Activated T-helper 1 cell treated with anti-CD3 and anti-CD28 coated beads, Interleukin-12 subunit alpha, Interleukin-12 subunit beta, Interleukin-2, Interleukin-4 antibody, amounts not matched to agents 30 ng/mL and 10 ng/mL and 1 ng/mL, durations not matched to agents 14 hours and 24 hours and 36 hours (primary cell): ENCODE results near the gene WDSUB1. TPM values are rescaled to one million over a fixed set of nuclear protein-coding genes. Genes with fewer than 3 reads are reported as not detected.

Source experiments
- DNase-seq: peaks from one replicate; pipeline ENCODE4 v3.0.0; 2021; ENCODE audit warnings: low spot score
- H3K27ac Mint-ChIP-seq: one replicate; pipeline ENCODE4 v1.8.0; 2021; ENCODE audit warnings: mild to moderate bottlenecking, mixed read lengths
- H3K27me3 Mint-ChIP-seq: one replicate; pipeline ENCODE4 v1.8.0; 2022; ENCODE audit warnings: mild to moderate bottlenecking, moderate library complexity, mixed read lengths; ENCODE audit not compliant: insufficient read depth
- H3K36me3 Mint-ChIP-seq: one replicate; pipeline ENCODE4 v1.8.0; 2021; ENCODE audit warnings: low read depth, mixed read lengths
- H3K4me1 Mint-ChIP-seq: one replicate; pipeline ENCODE4 v1.8.0; 2021; ENCODE audit warnings: low read depth, mixed read lengths
- H3K4me3 Mint-ChIP-seq: one replicate; pipeline ENCODE4 v1.8.0; 2021; ENCODE audit warnings: mild to moderate bottlenecking, moderate library complexity, mixed read lengths
- H3K9me3 Mint-ChIP-seq: one replicate; pipeline ENCODE4 v1.8.0; 2021; ENCODE audit warnings: mixed read lengths
- intact Hi-C: fragments of 100-400 bp; cut with micrococcal nuclease; formaldehyde crosslinking; loops from one replicate; pipeline ENCODE4 v1.15.1; 2024
- total RNA-seq: library from RNA; stranded (reverse); gene quantifications from 2 replicates; pipeline ENCODE4 v1.2.3, GENCODE V29; 2022

Gene WDSUB1
- total RNA-seq, 1 donor from 2014 or later: 4.1 TPM

GRCh38 chr2:159227467-159227866 is 59.0 kb downstream of the WDSUB1 start:
- intact Hi-C loops: no loop called here
- Mint-ChIP-seq H3K36me3 (no peaks in the 10 kb centered on the region), H3K27me3 (no peaks in the 10 kb centered on the region), H3K4me1 (no peaks in the 10 kb centered on the region), H3K9me3 (no peaks in the 10 kb centered on the region), H3K27ac (no peak overlapping the region), H3K4me3 (no peak overlapping the region)
- DNase-seq: no peak

GRCh38 chr2:159226608-159227385 is 59.7 kb downstream of the WDSUB1 start:
- no peaks in the 10 kb centered on the region for H3K36me3 Mint-ChIP-seq
- H3K9me3 Mint-ChIP-seq: no peaks in the 10 kb centered on the region
- DNase-seq: no peak
- no peak overlapping the region for H3K27ac Mint-ChIP-seq
- H3K4me1 Mint-ChIP-seq: no peaks in the 10 kb centered on the region
- no peaks in the 10 kb centered on the region for H3K27me3 Mint-ChIP-seq
- intact Hi-C loops: no loop called here
- H3K4me3 Mint-ChIP-seq: no peak overlapping the region

GRCh38 chr2:159226059-159226461 is 60.4 kb downstream of the WDSUB1 start:
- H3K4me1 Mint-ChIP-seq: no peaks in the 10 kb centered on the region
- intact Hi-C loops: no loop called here
- H3K4me3 Mint-ChIP-seq: no peak overlapping the region
- H3K27ac Mint-ChIP-seq: no peak overlapping the region
- no peaks in the 10 kb centered on the region for H3K27me3 Mint-ChIP-seq
- no peak for DNase-seq
- no peaks in the 10 kb centered on the region for H3K9me3 Mint-ChIP-seq
- no peaks in the 10 kb centered on the region for H3K36me3 Mint-ChIP-seq

- H3K4me1 Mint-ChIP-seq: no peaks in the 10 kb centered on the region
- no peak for DNase-seq
- intact Hi-C loops: no loop called here
- H3K9me3 Mint-ChIP-seq: no peaks in the 10 kb centered on the region
- no peak overlapping the region for H3K4me3 Mint-ChIP-seq
- no peaks in the 10 kb centered on the region for H3K27me3 Mint-ChIP-seq
- no peaks in the 10 kb centered on the region for H3K36me3 Mint-ChIP-seq
- no peak overlapping the region for H3K27ac Mint-ChIP-seq
Measured at GRCh38 chr2:159225025-159226016, 61.2 kb downstream of the WDSUB1 start.

GRCh38 chr2:159224061-159224813 is 62.3 kb downstream of the WDSUB1 start:
- Mint-ChIP-seq H3K4me1 (no peaks in the 10 kb centered on the region), H3K27me3 (no peaks in the 10 kb centered on the region), H3K36me3 (no peaks in the 10 kb centered on the region), H3K27ac (no peak overlapping the region), H3K4me3 (no peak overlapping the region), H3K9me3 (no peaks in the 10 kb centered on the region)
- intact Hi-C loops: no loop called here
- no peak for DNase-seq

GRCh38 chr2:159219394-159219998 is 67.0 kb downstream of the WDSUB1 start:
- no peaks in the 10 kb centered on the region for H3K9me3 Mint-ChIP-seq
- H3K36me3 Mint-ChIP-seq: no peaks in the 10 kb centered on the region
- H3K4me3 Mint-ChIP-seq: no peak overlapping the region
- intact Hi-C loops: no loop called here
- no peak for DNase-seq
- H3K27ac Mint-ChIP-seq: no peak overlapping the region
- H3K4me1 Mint-ChIP-seq: no peaks in the 10 kb centered on the region
- H3K27me3 Mint-ChIP-seq: no peaks in the 10 kb centered on the region

GRCh38 chr2:159218389-159218788 is 68.1 kb downstream of the WDSUB1 start:
- Mint-ChIP-seq H3K27me3 (no peaks in the 10 kb centered on the region), H3K27ac (no peak overlapping the region), H3K36me3 (no peaks in the 10 kb centered on the region), H3K4me3 (no peak overlapping the region), H3K4me1 (no peaks in the 10 kb centered on the region), H3K9me3 (no peaks in the 10 kb centered on the region)
- intact Hi-C loops: no loop called here
- DNase-seq: no peak

GRCh38 chr2:159217676-159218075 is 68.8 kb downstream of the WDSUB1 start:
- intact Hi-C loops: no loop called here
- no peak for DNase-seq
- H3K27ac Mint-ChIP-seq: no peak overlapping the region
- H3K4me3 Mint-ChIP-seq: no peak overlapping the region
- H3K9me3 Mint-ChIP-seq: no peaks in the 10 kb centered on the region
- no peaks in the 10 kb centered on the region for H3K27me3 Mint-ChIP-seq
- H3K36me3 Mint-ChIP-seq: no peaks in the 10 kb centered on the region
- H3K4me1 Mint-ChIP-seq: no peaks in the 10 kb centered on the region

- Mint-ChIP-seq H3K4me1 (peaks cover 2% of the 10 kb centered on the region), H3K27me3 (peaks cover 6% of the 10 kb centered on the region), H3K36me3 (no peaks in the 10 kb centered on the region), H3K4me3 (no peak overlapping the region), H3K9me3 (no peaks in the 10 kb centered on the region), H3K27ac (no peak overlapping the region)
- intact Hi-C loops: no loop called here
- no peak for DNase-seq
Measured at GRCh38 chr2:159215116-159215515, 71.4 kb downstream of the WDSUB1 start.

- intact Hi-C loops: no loop called here
- H3K27me3 Mint-ChIP-seq: peaks cover 6% of the 10 kb centered on the region
- H3K4me1 Mint-ChIP-seq: peaks cover 9% of the 10 kb centered on the region
- no peak for DNase-seq
- H3K36me3 Mint-ChIP-seq: no peaks in the 10 kb centered on the region
- H3K27ac Mint-ChIP-seq: no peak overlapping the region
- no peaks in the 10 kb centered on the region for H3K9me3 Mint-ChIP-seq
- no peak overlapping the region for H3K4me3 Mint-ChIP-seq
Measured at GRCh38 chr2:159214325-159214865, 72.1 kb downstream of the WDSUB1 start.

- peaks cover 6% of the 10 kb centered on the region for H3K27me3 Mint-ChIP-seq
- H3K9me3 Mint-ChIP-seq: no peaks in the 10 kb centered on the region
- H3K27ac Mint-ChIP-seq: no peak overlapping the region
- no peaks in the 10 kb centered on the region for H3K36me3 Mint-ChIP-seq
- H3K4me1 Mint-ChIP-seq: peaks cover 10% of the 10 kb centered on the region
- no peak overlapping the region for H3K4me3 Mint-ChIP-seq
- DNase-seq: no peak
- intact Hi-C loops: no loop called here
Measured at GRCh38 chr2:159213296-159213695, 73.2 kb downstream of the WDSUB1 start.
